ENCODE measurements around the gene GPRC5C. TPM values are rescaled to one million over a fixed set of nuclear protein-coding genes. Genes with fewer than 3 reads are reported as not detected.

GPRC5C gene
- total RNA-seq, 2 donors from 2014 or later, result 66.3 to 186 TPM

DNA sequence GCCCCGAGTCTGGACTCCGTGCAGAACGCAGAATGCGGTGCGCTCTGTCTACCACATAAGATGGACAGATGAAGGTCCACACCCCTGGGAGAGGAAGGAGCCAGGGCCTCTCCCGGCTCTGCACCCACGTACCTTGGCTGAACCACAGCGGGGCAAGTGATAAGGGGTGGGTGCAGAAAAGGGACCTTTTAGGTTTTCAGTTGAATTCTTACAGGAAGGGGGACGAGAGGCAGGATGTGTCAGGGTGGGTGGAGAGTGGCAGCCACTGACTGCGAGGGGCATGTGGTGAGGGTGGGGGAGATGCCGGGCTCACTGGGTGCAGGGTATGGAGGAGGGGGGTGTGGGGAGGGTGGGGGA, 34.9 kb downstream of the GPRC5C start:
- Histone ChIP-seq H3K36me3 (no peaks in the 10 kb centered on the region), H3K4me3 (no peak overlapping the region), H3K4me1 (replicated peaks) (no peaks in the 10 kb centered on the region), H3K27me3 (replicated peaks; ENCODE audit: insufficient read depth) (no peaks in the 10 kb centered on the region), H3K9me3 (no peaks in the 10 kb centered on the region), H3K27ac (no peak overlapping the region)
- intact Hi-C loops (cut with DNase I), result no loop called here
- TF ChIP-seq POLR2A (IDR thresholded peaks at IDR 0.05) (no peak), POLR2AphosphoS5 (IDR thresholded peaks at IDR 0.05) (no peak)
- TF ChIP-seq, protein P1, sequence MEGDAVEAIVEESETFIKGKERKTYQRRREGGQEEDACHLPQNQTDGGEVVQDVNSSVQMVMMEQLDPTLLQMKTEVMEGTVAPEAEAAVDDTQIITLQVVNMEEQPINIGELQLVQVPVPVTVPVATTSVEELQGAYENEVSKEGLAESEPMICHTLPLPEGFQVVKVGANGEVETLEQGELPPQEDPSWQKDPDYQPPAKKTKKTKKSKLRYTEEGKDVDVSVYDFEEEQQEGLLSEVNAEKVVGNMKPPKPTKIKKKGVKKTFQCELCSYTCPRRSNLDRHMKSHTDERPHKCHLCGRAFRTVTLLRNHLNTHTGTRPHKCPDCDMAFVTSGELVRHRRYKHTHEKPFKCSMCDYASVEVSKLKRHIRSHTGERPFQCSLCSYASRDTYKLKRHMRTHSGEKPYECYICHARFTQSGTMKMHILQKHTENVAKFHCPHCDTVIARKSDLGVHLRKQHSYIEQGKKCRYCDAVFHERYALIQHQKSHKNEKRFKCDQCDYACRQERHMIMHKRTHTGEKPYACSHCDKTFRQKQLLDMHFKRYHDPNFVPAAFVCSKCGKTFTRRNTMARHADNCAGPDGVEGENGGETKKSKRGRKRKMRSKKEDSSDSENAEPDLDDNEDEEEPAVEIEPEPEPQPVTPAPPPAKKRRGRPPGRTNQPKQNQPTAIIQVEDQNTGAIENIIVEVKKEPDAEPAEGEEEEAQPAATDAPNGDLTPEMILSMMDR (IDR thresholded peaks at IDR 0.05), result no peak
- DNase-seq (ENCODE audit: low spot score), result no peak
- 66% methylated on average over 11 of the region's 11 CpGs for WGBS

DNA sequence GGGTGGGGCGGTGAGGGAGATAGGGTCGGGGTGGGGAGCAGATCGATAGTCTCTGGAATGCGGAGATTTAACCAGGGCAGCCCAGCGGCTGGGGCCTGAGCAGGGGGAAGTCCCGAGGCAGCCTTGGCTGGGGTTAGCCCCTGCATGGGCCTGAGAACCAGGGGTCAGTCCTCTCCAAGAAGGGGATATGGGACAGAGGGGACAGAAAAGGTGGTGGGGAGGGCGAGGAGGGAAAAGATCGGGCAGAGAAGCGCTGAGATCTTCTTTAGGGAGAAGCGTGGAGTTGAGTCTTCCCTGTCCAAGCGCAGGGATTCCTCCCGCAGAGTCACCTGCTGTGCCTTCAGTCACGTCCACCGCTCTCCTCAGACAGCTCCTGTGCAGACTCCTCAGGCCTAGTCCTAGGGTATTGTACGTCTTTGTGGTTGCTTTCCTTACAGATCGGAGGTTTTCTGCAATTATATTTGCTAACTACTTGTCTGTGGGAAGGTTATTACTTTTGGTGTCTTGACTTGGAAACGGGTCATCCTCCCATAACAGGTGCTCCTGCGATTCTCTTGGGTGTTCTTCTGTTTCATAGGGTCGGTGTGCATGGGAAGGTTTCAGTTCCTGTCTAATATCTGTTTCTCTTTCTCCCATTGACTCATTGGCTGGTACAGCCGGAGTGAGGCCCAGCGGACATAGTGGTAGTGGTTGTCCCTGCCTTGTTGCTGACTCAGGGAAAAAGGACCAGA, 35.5 kb downstream of the GPRC5C start:
- no peaks in the 10 kb centered on the region for H3K36me3 ChIP-seq
- DNase-seq (ENCODE audit: low spot score), result no peak
- no peak overlapping the region for H3K4me3 ChIP-seq
- WGBS, result 78% methylated on average over 21 of the region's 21 CpGs
- H3K4me1 ChIP-seq (replicated peaks), result no peaks in the 10 kb centered on the region
- no peaks in the 10 kb centered on the region for H3K27me3 ChIP-seq (replicated peaks; ENCODE audit: insufficient read depth)
- H3K27ac ChIP-seq, result no peak overlapping the region
- H3K9me3 ChIP-seq, result no peaks in the 10 kb centered on the region
- TF ChIP-seq, protein P1 (IDR thresholded peaks at IDR 0.05), result no peak
- TF ChIP-seq POLR2A (IDR thresholded peaks at IDR 0.05) (no peak), POLR2AphosphoS5 (IDR thresholded peaks at IDR 0.05) (no peak)
- intact Hi-C loops (cut with DNase I), result no loop called here

DNA sequence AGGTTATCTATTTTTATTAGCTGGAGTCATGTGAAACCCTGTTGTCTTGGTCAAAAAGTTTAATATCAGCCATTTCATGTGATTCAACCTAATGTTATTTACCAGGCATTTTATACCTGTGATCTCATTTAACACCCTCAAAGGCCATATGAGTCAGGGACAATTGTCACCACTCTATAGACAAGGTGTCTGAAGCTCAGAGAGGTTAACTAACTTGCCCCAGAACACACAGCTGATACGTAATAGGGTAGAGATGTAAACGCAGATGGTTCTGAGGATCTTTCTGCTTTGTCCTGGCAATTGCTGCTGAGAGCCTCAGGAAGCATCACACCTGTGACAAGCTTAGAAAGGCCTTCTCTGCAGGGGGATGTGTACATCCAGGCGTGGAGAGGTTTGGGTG, 39.5 kb downstream of the GPRC5C start:
- Histone ChIP-seq H3K4me3 (no peak overlapping the region), H3K27me3 (replicated peaks; ENCODE audit: insufficient read depth) (no peaks in the 10 kb centered on the region), H3K36me3 (no peaks in the 10 kb centered on the region), H3K9me3 (no peaks in the 10 kb centered on the region), H3K4me1 (replicated peaks) (no peaks in the 10 kb centered on the region), H3K27ac (no peak overlapping the region)
- intact Hi-C loops (cut with DNase I), result no loop called here
- TF ChIP-seq POLR2A (IDR thresholded peaks at IDR 0.05), result no peak
- TF ChIP-seq POLR2AphosphoS5 (IDR thresholded peaks at IDR 0.05), result no peak
- TF ChIP-seq, protein P1 (IDR thresholded peaks at IDR 0.05), result no peak
- no peak for DNase-seq (ENCODE audit: low spot score)
- WGBS, result 92% methylated on average over 3 of the region's 3 CpGs

DNA sequence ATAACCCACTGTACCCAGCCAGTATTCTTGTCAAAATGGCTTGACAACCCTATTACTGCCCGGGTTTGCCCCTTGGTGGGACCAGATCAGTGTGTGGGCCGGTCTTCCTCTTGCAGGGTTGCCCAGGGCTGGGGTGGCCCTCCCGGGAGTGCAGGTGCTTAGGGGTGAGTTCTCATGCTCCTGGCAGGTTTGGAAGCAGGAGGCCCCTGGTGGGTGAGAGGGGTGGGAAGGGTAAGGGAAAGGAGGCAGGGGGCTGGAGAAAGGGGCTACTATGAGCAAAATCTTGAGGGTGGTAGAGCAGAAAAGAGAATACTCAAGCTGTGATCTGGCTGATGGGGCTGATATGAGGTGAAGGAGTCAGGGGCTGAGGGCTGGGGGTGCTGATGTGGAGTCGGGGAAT, 41.0 kb downstream of the GPRC5C start:
- TF ChIP-seq POLR2A (IDR thresholded peaks at IDR 0.05), result no peak
- TF ChIP-seq POLR2AphosphoS5 (IDR thresholded peaks at IDR 0.05), result no peak
- H3K27me3 ChIP-seq (replicated peaks; ENCODE audit: insufficient read depth), result no peaks in the 10 kb centered on the region
- no peaks in the 10 kb centered on the region for H3K36me3 ChIP-seq
- 59% methylated on average over 4 of the region's 4 CpGs for WGBS
- no peaks in the 10 kb centered on the region for H3K4me1 ChIP-seq (replicated peaks)
- DNase-seq (ENCODE audit: low spot score), result no peak
- no peak overlapping the region for H3K4me3 ChIP-seq
- intact Hi-C loops (cut with DNase I), result no loop called here
- no peaks in the 10 kb centered on the region for H3K9me3 ChIP-seq
- H3K27ac ChIP-seq, result no peak overlapping the region

DNA sequence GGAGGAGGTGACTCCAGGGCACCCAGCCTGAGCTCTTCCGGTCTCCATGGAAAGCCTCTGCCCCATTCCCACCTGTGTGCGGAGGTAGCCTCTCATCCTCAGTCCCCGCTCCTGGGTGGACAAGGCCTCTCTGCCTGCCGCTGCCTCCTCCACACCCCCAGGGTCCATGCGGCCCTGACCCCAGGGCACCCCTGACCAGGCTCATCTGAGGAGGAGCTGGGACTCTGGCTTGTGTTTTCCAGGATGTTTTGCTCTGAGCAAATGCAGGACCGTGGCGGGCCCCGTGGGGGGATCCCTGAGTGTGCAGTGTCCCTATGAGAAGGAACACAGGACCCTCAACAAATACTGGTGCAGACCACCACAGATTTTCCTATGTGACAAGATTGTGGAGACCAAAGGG, 41.4 kb downstream of the GPRC5C start:
- TF ChIP-seq, protein P1 (IDR thresholded peaks at IDR 0.05), result no peak
- TF ChIP-seq POLR2A (IDR thresholded peaks at IDR 0.05) (no peak), POLR2AphosphoS5 (IDR thresholded peaks at IDR 0.05) (no peak)
- Histone ChIP-seq H3K36me3 (no peaks in the 10 kb centered on the region), H3K27ac (no peak overlapping the region), H3K27me3 (replicated peaks; ENCODE audit: insufficient read depth) (no peaks in the 10 kb centered on the region), H3K9me3 (no peaks in the 10 kb centered on the region), H3K4me3 (no peak overlapping the region), H3K4me1 (replicated peaks) (no peaks in the 10 kb centered on the region)
- DNase-seq (ENCODE audit: low spot score), result no peak
- intact Hi-C loops (cut with DNase I), result no loop called here
- 88% methylated on average over 8 of the region's 8 CpGs for WGBS
